Endothelial cell of umbilical vein (primary cell): ENCODE measurements around the gene HTR7.

Experiments
- CTCF ChIP-seq, 2 donors: IDR thresholded peaks; 1 replicate in 1 of 2; 2 replicates in 1 of 2; pipeline ENCODE4 v1.5.1; 2011; ENCODE audit warnings: low read length in 2 of 2, mild to moderate bottlenecking in 2 of 2, moderate library complexity in 2 of 2, control low read depth in 1 of 2, inconsistent platforms in 1 of 2, low read depth in 1 of 2; ENCODE audit not compliant: insufficient read depth in 1 of 2; ENCODE audit errors: extremely low read depth in 1 of 2
- MYC ChIP-seq: IDR thresholded peaks from one replicate; pipeline ENCODE4 v1.6.1; 2011; ENCODE audit warnings: mild to moderate bottlenecking, low read depth, low read length

GRCh38 chr10:90889636-90890035 lies 31.8 kb upstream of the HTR7 start:
- TF ChIP-seq MYC (no peak), CTCF (IDR thresholded peaks at IDR 0.05; ENCODE audit: extremely low read depth in 1 of 2, insufficient read depth in 1 of 2, low read depth in 1 of 2, low read length in 2 of 2) (no peak)
